ENCODE results near the gene USB1.

DNA sequence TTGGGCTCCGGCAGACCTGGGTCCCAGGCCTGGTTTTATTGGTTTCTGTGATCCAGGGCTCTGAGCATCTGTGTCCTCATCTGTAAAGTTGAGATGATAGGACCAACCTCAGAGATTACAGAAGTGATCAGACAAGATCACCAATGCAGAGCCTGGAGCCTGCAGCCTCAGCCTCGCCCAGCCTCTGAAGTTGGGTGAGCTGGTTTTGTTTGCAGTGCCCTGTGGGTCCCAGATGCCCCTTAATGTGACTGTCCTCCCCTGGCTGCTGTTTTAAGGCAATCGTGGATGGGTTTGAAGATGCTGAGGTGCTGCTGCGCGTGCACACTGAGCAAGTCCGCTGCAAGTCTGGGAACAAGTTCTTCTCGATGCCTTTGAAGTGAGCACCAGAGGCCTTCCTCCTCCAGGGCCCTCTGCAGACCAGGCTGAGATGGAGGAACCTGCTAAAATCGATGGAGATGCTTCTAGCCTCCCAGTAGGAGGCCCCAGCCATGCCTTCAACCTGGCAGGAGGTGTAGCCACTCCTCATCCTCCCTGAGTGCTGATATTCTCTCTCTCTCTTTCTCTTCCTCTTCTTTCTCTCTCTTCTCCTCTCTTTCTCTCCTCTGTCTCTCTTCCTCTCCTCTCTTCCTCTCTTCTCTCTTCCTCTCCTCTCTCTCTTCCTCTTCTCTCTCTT, 18.8 kb downstream of the USB1 start:
- TF ChIP-seq, protein P1, sequence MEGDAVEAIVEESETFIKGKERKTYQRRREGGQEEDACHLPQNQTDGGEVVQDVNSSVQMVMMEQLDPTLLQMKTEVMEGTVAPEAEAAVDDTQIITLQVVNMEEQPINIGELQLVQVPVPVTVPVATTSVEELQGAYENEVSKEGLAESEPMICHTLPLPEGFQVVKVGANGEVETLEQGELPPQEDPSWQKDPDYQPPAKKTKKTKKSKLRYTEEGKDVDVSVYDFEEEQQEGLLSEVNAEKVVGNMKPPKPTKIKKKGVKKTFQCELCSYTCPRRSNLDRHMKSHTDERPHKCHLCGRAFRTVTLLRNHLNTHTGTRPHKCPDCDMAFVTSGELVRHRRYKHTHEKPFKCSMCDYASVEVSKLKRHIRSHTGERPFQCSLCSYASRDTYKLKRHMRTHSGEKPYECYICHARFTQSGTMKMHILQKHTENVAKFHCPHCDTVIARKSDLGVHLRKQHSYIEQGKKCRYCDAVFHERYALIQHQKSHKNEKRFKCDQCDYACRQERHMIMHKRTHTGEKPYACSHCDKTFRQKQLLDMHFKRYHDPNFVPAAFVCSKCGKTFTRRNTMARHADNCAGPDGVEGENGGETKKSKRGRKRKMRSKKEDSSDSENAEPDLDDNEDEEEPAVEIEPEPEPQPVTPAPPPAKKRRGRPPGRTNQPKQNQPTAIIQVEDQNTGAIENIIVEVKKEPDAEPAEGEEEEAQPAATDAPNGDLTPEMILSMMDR (IDR thresholded peaks at IDR 0.05), result no peak
- no peak for TF ChIP-seq POLR2A (IDR thresholded peaks at IDR 0.05)

Measured in breast epithelium (tissue), 3 donors.